HuH-7.5 (cell line): ENCODE measurements around the gene ACTN4.

Source experiments
- DNase-seq: peaks from one replicate; pipeline ENCODE4 v3.0.0; 2011; ENCODE audit warnings: low spot score

Gene ACTN4

GRCh38 chr19:38678217-38678890 is 30.9 kb downstream of the ACTN4 start:
- no peak for DNase-seq

- no peak for DNase-seq
Observed at GRCh38 chr19:38678891-38679494, 31.5 kb downstream of the ACTN4 start.

GRCh38 chr19:38679839-38680238 is 32.4 kb downstream of the ACTN4 start:
- DNase-seq = no peak

GRCh38 chr19:38682195-38682867 is 34.9 kb downstream of the ACTN4 start:
- DNase-seq = no peak

- no peak for DNase-seq
Observed at GRCh38 chr19:38682872-38683392, 35.5 kb downstream of the ACTN4 start.

- DNase-seq = peak; percentile 71
Observed at GRCh38 chr19:38683393-38684077, 36.1 kb downstream of the ACTN4 start.

- no peak for DNase-seq
Observed at GRCh38 chr19:38684078-38684861, 36.8 kb downstream of the ACTN4 start.

GRCh38 chr19:38684862-38685665 is 37.6 kb downstream of the ACTN4 start:
- no peak for DNase-seq

GRCh38 chr19:38685666-38686529 is 38.4 kb downstream of the ACTN4 start:
- no peak for DNase-seq

- no peak for DNase-seq
Observed at GRCh38 chr19:38686530-38686888, 39.1 kb downstream of the ACTN4 start.

- no peak for DNase-seq
Observed at GRCh38 chr19:38687837-38688378, 40.5 kb downstream of the ACTN4 start.

GRCh38 chr19:38690146-38690545 is 42.7 kb downstream of the ACTN4 start:
- no peak for DNase-seq

GRCh38 chr19:38690832-38691231 is 43.4 kb downstream of the ACTN4 start:
- DNase-seq = no peak

- no peak for DNase-seq
Observed at GRCh38 chr19:38691938-38692457, 44.5 kb downstream of the ACTN4 start.

- DNase-seq = no peak
Observed at GRCh38 chr19:38692458-38693379, 45.3 kb downstream of the ACTN4 start.

GRCh38 chr19:38693380-38694223 is 46.2 kb downstream of the ACTN4 start:
- no peak for DNase-seq

GRCh38 chr19:38695317-38695683 is 47.9 kb downstream of the ACTN4 start:
- DNase-seq = no peak
